Mononuclear cell (primary cell): ENCODE results near the gene SLC13A5. TPM values are rescaled to one million over a fixed set of nuclear protein-coding genes. Genes with fewer than 3 reads are reported as not detected.
"Not testable (repeated sequence)": the region's sequence is repeated elsewhere in the genome, so short reads cannot be mapped to it uniquely, and the experiment has no call there.

Experiments
- H3K27me3 ChIP-seq: 2 replicates; pipeline ENCODE4 v1.6.0; 2011; ENCODE audit warnings: low read length, control low read depth; ENCODE audit not compliant: insufficient read depth
- H3K4me1 ChIP-seq: 2 replicates; pipeline ENCODE4 v1.5.1; 2011; ENCODE audit warnings: mild to moderate bottlenecking, low read length, control low read depth; ENCODE audit not compliant: insufficient read depth
- H3K4me3 ChIP-seq: 2 replicates; pipeline ENCODE4 v1.5.1; 2011; ENCODE audit warnings: mild to moderate bottlenecking, low read length, moderate library complexity
- H3K9me3 ChIP-seq: 2 replicates; pipeline ENCODE4 v1.5.1; 2011; ENCODE audit warnings: low read depth, mild to moderate bottlenecking, control low read depth, low read length
- total RNA-seq: library from RNA; depleted of rRNA; stranded (reverse); fragments of >200 nt; gene quantifications from one replicate; pipeline ENCODE4 v1.2.3, GENCODE V29; 2012

SLC13A5 gene
- total RNA-seq, 1 donor, result not detected

DNA sequence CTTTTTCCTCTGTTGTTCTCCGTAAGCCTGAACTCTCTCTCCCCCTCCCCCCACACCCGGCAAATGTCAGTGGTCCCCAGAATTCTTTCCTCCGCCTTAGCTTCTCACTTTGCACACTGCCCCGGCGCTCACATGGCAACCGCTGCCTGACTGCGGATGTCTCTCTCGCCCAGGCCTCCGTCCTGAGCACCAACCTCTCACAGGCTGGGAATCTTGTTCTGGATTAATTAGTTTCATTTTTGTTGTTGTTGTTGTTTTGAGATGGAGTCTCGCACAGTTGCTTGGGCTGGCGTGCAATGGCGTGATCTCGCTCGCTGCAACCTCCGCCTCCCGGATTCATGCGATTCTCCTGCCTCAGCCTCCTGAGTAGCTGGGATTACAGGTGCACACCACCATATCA lies 45.0 kb downstream of the SLC13A5 start:
- no peaks in the 10 kb centered on the region for H3K9me3 ChIP-seq
- H3K4me3 ChIP-seq, result no peak overlapping the region
- no peaks in the 10 kb centered on the region for H3K27me3 ChIP-seq
- no peaks in the 10 kb centered on the region for H3K4me1 ChIP-seq

DNA sequence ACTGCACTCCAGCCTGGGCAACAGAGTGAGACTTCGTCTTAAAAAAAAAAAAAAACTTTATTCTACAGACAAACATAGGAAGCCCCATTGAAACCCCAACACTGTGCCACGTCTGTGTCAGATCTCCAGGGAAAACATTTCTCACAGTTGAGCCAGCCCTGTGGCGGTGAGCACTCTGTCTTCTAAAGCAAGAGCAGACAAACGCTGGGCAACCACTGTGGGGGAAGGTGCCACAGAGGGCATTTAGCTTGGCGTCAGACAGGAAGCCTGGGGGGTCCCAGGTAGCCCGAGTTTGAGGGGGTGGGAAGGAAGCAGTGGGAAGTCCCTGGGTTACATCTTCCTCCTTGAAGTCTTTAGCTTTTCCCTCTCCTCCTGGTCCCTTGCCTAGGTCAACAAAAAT lies 45.7 kb downstream of the SLC13A5 start:
- Histone ChIP-seq H3K27me3 (no peaks in the 10 kb centered on the region), H3K4me3 (no peak overlapping the region), H3K9me3 (no peaks in the 10 kb centered on the region), H3K4me1 (peaks cover under 1% of the 10 kb centered on the region)

DNA sequence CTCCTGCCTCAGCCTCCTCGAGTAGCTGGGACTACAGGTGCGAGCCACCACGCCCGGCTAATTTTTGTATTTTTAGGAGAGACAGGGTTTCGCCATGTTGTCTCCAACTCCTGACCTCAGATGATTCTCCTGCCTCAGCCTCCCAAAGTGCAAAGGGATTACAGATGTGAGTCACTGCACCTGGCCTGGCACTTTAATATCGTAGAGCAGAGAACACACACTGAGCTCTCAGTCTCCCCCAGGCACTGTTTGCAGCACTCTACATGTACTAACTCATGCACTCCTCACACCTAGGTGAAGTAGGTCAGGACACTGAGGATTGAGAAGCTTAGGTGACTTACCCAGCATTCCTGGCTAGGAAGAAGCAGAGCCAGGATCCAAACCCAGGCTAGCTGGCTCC lies 46.6 kb downstream of the SLC13A5 start:
- peaks cover 9% of the 10 kb centered on the region for H3K4me1 ChIP-seq
- H3K9me3 ChIP-seq, result no peaks in the 10 kb centered on the region
- no peak overlapping the region for H3K4me3 ChIP-seq
- no peaks in the 10 kb centered on the region for H3K27me3 ChIP-seq

GRCh38 chr17:6666077-6666521 lies 47.1 kb downstream of the SLC13A5 start:
- Histone ChIP-seq H3K9me3 (no peaks in the 10 kb centered on the region), H3K4me1 (peaks cover 14% of the 10 kb centered on the region), H3K4me3 (no peak overlapping the region), H3K27me3 (no peaks in the 10 kb centered on the region)

DNA sequence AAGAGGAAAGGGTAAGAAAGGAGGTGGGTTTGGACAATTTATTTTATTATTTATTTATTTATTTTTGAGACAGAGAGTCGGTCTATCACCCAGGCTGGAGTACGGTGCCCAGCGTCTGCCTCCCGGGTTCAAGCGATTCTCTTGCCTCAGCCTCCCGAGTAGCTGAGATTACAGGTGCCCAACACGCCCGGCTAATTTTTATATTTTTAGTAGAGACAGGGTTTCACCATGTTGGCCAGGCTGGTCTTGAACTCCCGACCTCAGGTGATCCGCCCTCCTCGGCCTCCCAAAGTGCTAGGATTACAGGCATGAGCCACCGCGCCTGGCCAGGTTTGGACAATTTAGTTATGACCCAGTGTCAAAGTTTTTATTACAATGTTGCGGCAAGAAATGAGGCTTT lies 50.0 kb downstream of the SLC13A5 start:
- H3K27me3 ChIP-seq, H3K9me3 ChIP-seq, H3K4me3 ChIP-seq: not testable (repeated sequence)
- H3K4me1 ChIP-seq, result peaks cover 31% of the 10 kb centered on the region

GRCh38 chr17:6661464-6661848 lies 51.7 kb downstream of the SLC13A5 start:
- peaks cover 39% of the 10 kb centered on the region for H3K4me1 ChIP-seq
- H3K4me3 ChIP-seq, result no peak overlapping the region
- no peaks in the 10 kb centered on the region for H3K27me3 ChIP-seq
- no peaks in the 10 kb centered on the region for H3K9me3 ChIP-seq

- Histone ChIP-seq H3K4me1 (peaks cover 39% of the 10 kb centered on the region), H3K4me3 (no peak overlapping the region), H3K27me3 (no peaks in the 10 kb centered on the region), H3K9me3 (no peaks in the 10 kb centered on the region)
Observed at GRCh38 chr17:6660805-6661463, 52.2 kb downstream of the SLC13A5 start.

GRCh38 chr17:6660101-6660500 lies 53.1 kb downstream of the SLC13A5 start:
- H3K4me1 ChIP-seq, result peaks cover 39% of the 10 kb centered on the region

DNA sequence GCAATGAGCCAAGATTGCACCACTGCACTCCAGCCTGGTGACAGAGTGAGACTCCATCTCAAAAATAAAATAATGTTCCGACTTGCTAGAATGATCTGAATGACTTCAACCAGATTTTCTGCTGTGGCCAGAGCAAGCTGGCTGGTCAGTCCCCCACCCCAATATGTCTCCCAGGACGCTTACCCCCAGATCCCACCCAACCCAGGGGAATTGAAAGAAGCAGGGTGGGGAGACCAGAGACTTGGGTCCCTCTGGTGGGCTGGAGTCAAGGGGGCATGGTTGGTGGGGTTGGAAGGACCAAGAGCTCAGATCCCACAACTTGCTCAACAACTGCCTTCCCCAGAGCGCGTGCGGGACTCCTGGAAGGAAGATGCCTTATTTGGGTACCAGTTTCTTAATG lies 54.8 kb downstream of the SLC13A5 start:
- H3K4me1 ChIP-seq, result peaks cover 39% of the 10 kb centered on the region
- H3K4me3 ChIP-seq, H3K9me3 ChIP-seq, H3K27me3 ChIP-seq: not testable (repeated sequence)

More at GRCh38 chr17:6660101-6660500, 53.1 kb downstream of the SLC13A5 start:
- Histone ChIP-seq H3K27me3 (peaks cover 4% of the 10 kb centered on the region), H3K9me3 (no peaks in the 10 kb centered on the region), H3K4me3 (no peak overlapping the region)

GRCh38 chr17:6657633-6658287 lies 55.4 kb downstream of the SLC13A5 start:
- Histone ChIP-seq H3K4me3 (peak overlapping the region; percentile 34), H3K4me1 (peaks cover 39% of the 10 kb centered on the region), H3K27me3 (peaks cover 5% of the 10 kb centered on the region), H3K9me3 (no peaks in the 10 kb centered on the region)

DNA sequence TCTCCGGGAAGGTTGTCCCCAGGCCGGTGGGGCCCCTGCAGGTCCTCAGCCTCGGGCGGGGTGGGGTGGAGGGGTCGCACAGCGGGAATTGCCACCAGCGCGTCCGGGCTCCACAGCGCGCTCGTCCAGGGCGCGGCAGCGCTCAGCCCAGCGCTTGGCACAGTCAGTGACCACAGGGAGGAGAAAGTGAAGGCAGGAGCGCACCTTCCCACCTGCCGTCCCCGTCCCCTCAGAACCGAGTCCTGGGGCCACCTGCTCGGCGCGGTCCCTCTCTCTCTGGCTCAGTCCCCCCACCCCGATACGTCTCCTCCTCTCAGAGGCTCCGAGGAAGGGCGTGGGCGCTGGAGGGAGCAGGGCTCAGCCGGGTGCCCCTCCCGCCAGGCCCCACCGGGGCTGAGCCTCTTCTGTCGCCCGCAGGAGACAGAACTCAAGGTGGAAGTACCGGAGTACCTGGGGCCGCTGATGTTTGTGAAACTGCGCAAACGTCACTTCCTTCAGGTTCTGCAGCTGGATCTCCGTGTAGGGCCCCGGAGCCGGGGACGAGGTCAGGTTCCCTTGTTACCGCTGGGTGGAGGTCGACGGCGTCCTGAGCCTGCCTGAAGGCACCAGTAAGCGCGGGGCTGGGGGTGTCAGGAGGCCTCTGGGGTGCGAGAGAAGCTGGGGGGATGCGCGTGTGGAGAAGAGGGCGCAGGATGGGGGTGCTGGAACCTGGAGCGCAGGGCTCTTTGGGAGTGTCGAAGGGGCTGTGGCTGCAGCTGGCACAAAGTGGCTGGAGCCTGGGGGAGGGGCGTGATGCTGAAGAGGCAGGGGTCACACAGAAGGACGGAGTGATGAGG lies 56.2 kb downstream of the SLC13A5 start:
- not testable (repeated sequence) for H3K9me3 ChIP-seq, H3K27me3 ChIP-seq
- Histone ChIP-seq H3K4me3 (peak overlapping the region; percentile 34), H3K4me1 (peaks cover 39% of the 10 kb centered on the region)

GRCh38 chr17:6655732-6656361 lies 57.3 kb downstream of the SLC13A5 start:
- not testable (repeated sequence) for H3K4me3 ChIP-seq, H3K27me3 ChIP-seq, H3K9me3 ChIP-seq
- H3K4me1 ChIP-seq, result peaks cover 32% of the 10 kb centered on the region

DNA sequence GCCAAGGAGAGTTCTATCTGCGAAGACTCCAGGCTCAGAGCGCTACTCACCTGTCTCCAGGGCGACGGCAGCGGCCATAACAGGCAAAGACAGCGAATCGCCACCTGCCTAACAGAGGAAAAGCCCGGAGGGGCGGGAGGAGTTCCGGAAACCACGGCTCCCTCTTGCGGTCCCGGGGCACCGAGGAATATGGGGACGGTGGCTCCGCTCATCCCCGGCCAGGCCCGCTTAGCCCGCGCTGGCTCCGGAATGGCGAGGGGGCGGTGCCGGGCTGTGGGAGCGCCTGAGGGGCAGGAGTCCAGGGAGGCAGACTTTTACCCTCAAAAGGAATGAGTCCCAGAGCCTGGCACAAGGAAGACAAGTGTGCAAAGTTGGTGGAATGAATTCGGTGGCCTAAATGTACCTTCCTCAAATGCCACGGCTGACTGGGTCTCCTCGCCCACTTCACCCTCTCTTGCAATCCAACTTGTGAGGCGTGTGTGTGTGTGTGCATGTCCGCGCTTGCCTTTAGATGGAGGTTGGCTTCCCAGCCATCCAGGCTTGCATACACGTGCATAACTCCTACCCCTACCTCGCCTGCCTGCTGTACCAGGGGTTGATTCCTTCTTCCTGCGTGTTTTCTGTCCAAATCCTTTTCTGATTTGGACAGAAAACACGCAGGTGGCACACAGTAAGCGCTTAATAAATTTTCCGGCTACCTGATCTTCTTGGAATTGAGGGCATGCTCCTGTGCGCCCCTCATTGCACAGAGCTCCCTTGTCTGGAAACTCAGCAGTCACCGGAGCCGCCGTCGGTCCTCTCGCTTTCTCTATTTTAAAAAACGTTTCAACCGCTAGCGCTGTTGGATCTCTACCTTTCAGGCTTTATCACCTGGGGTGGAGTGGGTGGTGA lies 58.1 kb downstream of the SLC13A5 start:
- Histone ChIP-seq H3K4me3 (no peak overlapping the region), H3K9me3 (no peaks in the 10 kb centered on the region), H3K27me3 (peaks cover 5% of the 10 kb centered on the region), H3K4me1 (peaks cover 32% of the 10 kb centered on the region)

DNA sequence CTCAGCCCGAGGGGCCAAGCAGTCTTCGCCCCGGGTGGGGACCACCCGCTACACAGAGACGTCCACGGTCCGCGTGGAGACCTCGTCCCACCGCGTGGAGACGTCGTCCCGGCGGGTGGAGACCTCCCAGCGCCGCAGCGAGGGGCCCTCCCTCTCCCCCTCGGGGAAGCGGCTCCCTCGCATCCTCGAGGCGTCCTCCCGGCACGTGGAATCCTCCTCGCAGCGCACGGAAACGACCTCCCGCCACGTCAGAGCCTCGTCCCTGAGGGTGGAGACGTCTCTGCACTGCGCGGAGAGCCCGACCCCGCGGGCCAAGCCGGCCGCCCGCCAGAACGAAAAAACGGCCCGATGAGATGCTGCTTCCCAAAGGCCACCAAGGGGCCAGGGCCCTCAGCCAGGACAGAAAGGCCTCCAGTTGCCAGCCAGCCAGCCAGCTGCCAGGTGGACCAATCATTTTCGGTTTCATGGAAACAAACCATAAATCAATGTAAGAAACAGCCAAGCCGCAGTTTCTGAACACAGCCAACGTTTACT lies 61.2 kb downstream of the SLC13A5 start:
- Histone ChIP-seq H3K4me3 (peak overlapping the region; percentile 92), H3K9me3 (no peaks in the 10 kb centered on the region), H3K4me1 (peaks cover 17% of the 10 kb centered on the region), H3K27me3 (peaks cover 5% of the 10 kb centered on the region)
